ENCODE data around the gene TRIO.
A peak's percentile ranks its signal among the peaks of the same experiment; 100 is the strongest.

The TRIO gene

DNA sequence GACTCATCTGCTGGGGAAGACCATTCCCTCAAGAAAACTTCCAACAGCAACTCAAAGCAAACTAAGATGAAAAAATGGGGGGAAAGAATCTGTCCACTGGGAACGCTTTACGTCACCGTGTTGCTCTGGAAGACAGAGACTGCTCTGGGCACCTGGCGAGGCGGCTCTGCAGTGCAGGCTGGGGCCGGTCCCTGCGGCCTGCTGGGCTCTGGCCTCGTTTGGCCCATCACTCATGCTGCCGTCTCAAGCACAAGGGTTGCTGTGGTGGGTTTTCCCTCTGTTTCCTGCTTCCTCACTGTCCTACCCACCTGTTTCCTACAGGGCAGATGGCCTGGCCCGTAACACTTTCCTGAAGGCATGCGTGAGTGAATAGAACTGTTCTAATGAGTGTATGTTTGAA is 345.6 kb downstream of the TRIO start:
- no peak for DNase-seq (ENCODE audit: low spot score)

DNA sequence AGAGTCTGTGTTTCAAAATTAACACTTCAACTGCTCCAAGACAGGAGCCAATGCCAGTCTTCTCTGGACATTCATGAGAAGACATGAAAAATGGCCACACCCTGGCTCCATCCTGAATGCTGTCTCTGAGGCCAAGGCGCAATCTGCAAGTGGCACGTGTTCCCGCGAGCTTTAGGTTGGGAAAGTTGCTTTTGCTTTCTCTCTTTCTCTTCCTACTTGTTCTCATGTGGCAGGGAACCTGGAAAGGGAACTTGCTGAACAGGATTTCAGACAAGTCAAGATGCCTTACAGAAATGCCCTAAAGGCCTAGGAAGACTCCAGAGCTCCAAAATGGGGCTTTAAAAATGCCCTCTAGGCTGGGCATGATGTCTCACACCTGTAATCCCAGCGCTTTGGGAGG is 346.5 kb downstream of the TRIO start:
- DNase-seq (ENCODE audit: low spot score): no peak

DNA sequence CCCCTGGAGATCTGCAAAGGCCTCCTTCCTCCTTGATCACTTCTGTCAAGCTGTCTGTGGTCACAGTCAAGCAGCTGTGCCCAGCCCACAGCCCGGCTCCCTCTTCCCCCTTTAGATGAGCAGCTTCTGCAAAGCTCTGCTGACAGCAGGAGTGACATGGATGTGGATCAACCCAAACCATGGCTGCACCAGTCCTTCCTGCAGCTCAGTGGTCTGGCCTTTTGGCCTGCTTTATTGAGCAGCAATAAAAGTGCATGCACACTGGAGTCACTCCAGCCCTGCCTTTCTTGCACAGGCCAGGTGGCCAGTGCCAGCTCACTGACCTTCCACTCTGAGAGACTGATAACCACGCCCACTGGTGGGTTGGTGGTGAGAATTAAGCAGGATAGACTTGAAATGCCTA is 347.2 kb downstream of the TRIO start:
- no peak for DNase-seq (ENCODE audit: low spot score)

DNA sequence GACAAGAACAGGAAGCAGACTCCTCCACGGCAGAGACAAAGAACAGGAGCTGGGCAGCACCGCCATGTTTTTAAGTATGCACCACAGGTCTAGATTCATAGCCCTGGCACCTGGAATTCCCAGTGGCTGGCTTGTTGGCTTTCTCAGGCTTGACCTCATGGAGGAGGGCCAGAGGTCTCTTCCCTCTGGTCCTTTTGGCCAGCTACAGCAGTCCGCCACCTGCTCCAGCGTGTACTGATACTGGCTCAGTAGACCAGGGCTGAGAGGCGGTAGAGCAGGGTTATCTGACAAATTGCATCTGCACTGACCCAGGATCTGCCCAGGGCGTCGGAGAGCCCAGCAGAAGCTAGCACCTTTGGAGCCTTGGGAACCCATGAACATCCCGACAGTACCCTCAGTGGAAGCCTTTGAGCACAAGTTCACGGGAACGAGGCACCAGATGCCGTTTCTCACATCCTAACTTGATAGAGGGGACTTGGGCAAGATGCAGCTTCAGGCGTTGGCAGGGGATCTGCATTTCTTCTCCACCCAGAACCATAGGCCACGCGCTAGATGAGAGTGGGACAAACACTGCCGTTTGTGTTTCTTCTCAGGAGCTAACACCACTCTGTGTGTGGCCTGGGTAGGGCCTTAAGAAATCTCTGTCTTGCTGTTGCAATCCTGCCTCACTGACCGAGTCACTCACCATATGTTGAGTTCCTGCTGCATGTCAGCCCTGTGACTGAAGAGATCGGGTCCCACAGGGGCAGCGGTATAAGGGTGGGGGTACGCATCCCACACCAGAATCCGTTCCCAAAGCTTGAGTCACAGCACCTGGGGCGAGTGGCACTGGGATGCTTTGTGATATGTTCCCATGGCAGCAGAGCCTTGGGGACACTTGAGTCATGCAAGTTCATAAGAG is 348.1 kb downstream of the TRIO start:
- DNase-seq (ENCODE audit: low spot score): no peak

DNA sequence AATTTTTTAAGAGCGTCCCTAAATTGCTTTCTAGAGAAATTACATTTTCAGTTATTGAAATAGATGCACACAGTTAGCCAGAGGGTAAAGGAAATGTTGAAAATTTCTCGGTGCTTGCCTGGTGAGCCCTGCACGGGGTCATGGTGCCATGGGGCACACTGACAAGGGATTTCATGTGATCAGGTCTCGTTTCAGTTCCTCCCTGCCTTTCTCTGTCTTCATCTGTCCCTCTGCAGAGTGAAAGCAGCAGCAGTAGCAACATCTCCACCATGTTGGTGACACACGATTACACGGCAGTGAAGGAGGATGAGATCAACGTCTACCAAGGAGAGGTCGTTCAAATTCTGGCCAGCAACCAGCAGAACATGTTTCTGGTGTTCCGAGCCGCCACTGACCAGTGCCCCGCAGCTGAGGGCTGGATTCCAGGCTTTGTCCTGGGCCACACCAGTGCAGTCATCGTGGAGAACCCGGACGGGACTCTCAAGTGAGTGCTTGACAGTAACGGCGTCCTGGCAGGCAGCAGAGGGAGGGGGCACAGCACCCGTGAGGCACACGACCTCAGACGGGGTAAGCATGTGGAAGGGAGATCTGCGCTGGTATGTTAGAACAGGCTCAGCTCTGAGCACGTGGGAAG is 349.3 kb downstream of the TRIO start:
- DNase-seq (ENCODE audit: low spot score): no peak

DNA sequence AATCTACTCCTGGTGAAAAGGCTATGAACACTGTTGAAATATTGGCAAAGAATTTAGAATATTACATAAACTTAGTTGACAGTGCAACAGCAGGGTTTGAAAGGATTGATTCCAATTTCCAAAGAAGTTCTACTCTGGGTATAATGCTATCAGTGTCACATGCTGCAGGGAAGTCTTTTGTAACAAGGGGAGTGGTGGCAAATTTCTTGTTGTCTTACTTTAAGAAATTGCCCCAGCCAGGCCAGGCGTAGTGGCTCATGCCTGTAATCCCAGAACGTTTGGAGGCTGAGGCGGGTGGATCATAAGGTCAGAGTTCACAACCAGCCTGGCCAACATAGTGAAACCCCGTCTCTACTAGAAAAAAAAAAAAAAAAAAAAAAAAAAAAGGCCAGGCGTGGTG is 352.2 kb downstream of the TRIO start:
- DNase-seq (ENCODE audit: low spot score): no peak

DNA sequence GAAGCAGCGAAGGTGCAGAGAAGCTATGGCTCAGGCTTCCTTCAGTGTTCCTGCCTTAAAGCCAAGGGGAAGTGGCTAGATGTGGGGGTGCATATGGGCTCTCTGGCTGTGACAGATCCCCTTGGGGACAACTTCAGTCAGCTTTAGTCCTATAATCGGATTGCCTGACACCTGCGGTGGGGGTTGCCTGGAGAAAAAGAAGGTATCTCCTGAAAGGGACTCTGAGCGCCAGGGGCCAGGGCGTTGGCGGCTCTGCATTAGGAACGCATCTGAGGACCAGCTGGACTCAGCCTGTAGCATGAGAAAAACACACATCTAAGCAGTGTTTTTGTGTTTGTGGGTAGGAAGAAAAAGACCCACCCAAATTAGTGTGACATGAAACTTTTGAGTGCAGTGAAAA is 354.2 kb downstream of the TRIO start:
- DNase-seq (ENCODE audit: low spot score): no peak

DNA sequence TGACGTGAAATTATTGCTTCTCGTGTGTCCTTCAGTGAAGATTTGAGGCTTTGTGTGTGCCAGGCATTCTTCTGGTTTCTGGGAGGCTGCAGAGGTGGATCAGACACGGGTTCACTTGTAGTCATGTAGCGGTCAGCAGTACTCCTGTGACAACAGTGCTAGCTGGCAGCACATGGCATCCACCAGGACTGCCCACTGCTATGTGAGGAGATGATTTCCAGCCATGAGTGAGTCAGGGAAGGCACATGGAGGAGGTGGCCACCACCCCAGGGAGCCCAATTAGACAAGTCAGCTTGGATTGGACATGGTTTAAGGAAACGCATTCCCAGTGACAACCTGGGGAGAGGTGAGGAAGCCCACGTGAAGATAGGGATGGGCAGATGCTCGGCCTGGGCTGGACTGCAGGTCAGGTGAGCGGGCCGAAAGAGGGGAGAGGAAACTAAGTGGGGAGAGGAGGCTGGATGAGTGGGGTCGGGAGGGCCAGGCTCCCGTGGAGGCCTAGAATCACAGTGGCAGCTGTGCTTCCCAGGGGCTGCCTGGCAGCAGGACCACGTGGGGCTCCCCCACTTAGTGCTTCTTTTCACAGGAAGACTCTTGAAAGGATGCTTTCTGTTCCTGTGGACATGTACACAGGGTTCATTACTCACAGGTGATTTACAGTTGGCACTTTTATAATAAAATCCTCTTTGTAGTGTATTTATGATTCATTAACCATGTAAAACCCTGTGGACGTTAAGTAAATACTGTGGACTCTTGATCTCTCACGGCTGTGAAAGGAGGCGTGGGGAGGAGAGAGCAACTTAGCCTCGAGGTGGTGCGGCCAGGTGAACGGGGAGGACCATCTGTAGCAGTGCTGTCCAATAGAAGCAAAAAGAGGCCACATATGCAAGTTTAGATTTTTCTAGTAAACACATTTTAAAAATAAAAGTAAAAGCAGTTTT is 358.5 kb downstream of the TRIO start:
- peak; percentile 25 for DNase-seq (ENCODE audit: low spot score)

DNA sequence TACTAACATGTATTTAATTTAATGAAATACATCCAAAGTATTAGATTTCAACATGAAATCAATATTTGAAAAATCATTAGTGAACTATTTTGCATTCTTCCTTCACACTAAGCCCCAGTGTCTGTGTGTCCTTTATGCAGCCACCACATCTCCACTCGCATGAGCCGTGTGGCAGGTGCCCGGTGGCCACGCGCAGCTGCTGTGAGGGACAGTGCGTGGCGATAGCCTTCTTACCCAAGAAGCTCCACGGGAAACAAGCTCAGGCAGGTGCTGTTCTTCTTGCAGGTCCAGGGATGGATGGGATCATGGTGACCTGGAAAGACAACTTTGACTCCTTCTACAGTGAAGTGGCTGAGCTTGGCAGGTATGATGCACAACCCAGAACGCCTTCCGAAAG is 359.1 kb downstream of the TRIO start:
- no peak for DNase-seq (ENCODE audit: low spot score)

DNA sequence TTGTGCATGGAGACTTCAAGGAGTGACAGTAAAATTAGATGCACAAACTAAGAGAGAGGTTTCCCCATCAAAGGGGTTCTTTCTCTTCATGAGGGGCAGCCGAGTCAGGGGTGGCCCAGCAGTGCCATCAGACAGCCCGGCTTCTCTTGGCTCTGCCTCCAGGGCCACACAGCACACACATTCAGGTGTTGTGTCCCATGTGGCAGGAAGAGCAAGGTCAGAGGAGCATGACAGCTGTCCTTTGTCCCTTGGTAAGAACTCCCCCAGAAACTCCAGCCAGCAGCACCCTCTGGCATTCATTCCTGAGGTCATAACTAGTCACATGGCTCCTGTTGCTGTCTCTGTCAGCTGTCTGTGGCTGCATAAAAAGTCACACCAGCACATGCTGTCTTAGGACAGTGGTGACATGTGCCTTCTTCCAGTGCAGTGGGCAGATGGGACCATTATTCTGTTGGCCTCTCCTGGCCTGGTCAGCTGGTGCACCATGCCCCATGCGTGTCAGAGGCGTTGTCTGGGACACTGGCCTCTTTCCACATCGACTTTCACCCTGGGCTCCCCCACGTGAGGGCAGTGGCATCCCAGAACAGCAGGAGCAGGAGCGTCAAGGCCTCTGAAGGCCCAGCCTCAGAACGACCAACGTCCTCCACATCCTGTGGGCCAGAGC is 360.0 kb downstream of the TRIO start:
- DNase-seq (ENCODE audit: low spot score): no peak

DNA sequence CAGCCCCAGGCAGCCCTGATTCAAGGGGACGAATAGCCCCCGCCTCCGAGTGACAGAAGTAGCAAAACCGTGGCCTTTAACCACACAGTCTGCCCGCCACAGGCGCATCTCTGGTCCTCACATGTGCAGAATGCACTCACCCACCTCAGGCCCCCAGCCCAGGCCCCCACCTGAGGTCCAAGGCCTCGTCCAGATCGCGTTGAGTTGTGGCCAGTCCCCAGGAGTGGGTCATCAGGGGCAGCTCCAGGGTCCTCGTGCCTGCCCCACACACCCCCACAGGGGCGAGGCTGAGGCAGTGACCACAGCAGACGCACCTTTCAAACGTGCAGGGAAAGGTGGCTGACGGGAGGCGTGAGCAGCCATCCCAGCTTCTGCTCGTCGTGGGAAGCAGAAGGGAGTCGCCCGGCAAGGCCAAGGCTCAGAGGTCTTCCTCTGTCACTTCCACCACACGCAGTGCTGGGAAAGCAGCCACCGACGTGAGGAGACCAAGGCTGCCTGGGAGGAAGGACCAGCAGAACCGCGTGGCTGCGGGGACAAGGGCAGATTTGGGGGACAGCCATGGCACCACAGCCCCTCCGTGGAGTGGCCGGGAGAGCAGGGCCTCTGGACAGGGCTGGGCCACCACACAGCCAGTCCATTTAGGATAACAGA is 360.7 kb downstream of the TRIO start:
- no peak for DNase-seq (ENCODE audit: low spot score)

DNA sequence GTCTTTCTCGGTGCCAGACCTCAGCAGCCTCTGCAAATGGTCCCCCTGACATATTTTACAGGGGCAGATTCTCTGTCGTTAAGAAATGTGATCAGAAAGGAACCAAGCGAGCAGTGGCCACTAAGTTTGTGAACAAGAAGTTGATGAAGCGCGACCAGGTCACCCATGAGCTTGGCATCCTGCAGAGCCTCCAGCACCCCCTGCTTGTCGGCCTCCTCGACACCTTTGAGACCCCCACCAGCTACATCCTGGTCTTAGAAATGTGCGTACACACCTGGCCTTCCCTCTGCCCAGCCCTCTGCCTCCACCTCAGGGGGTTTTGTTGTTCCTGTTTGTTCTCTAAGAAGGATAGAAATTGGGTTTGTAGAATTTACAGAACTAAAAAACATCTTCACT is 361.2 kb downstream of the TRIO start:
- no peak for DNase-seq (ENCODE audit: low spot score)

DNA sequence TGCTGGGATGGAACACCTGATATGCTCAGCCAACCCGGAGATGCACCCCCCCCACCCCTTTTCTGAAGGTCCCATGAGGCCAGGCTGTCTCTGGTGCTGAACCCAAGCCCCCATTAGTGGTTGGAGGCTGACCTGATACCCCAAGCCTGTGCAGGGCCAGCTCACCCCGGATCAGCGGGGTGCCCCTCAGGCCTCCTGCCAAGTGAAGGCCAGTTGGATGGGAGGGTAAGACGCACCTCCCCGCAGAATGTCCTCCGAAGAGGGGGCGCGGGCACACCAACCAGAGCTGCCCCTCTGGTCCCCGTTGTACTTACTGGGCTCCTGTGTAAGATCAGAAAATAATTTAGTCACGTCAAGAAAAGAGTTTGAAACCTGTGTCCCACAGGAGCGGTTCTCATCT is 361.7 kb downstream of the TRIO start:
- DNase-seq (ENCODE audit: low spot score): no peak

DNA sequence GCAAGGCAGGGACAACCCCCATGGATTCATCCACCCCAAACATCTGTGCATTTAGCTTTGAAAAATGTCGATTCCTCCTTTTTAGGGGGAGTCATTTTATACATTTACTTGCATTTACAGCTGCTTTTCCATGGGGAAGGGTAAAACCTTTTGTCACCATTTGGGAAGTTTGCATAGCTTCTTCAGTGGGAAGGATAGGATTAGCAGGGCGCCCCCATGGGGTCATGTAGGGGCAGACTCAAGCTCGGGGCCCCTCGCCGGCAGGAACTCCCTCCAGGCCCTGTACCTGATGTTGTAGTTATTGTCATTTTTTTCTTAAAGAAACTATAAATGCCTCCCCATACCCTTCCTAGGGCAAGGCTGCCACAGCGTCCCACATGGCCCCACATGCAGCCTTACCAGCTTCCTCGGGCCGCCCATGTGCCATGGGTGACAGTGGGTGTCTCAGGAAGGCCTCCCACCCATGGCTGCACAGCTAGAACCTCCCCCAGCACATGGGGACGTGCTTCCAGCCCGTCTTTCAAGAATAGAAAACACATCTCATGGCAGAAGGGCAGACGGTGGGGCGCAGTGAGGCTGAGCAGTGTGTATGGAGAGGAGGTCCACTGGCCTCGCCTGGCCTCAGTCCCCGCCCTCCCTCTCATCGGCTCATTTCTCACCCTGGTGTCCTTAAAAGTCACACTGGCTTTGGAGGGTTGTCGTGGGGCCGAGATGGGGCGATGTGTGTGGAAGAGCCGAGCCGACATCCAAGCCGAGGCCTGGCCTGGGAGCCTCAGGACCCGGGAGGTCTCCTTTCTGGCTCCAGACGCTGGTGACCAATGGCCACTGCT is 362.4 kb downstream of the TRIO start:
- no peak for DNase-seq (ENCODE audit: low spot score)

DNA sequence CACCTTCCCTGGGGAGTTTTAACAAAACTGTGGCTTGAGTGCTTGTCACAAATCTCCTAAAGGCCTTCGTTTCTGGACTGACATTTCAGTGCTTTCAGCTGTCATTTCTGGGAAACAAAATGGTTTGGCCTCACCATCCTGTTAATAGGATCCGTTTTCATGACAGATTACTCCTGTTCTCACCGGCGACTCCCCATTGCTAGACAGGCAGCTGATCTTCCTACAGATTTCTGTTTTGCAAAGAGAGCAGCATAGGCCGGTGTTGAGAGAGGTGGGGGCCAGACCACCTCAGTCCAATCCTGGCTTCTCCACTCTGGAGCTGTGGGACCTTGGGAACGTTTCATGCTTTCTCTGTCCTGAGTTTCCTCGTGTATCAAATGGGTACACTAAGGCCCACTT is 363.0 kb downstream of the TRIO start:
- no peak for DNase-seq (ENCODE audit: low spot score)

DNA sequence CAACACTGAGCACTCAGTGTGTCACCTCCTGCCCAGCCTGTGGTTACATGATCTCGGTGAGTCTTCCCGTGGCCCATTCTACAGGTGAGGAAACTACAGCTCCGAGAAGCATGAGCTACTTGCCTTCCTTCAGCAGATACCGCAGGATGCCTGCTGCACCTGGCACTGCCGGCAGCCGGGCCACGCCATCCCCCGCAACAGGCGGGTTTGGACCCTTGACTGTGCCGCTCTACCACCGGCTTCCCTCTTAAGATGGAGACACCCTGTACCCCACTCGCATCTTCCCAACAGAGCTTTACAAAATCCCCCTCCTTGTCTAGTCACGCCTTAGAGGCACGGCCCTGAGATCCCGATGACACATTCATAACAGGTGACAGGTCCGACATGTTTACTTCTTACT is 363.5 kb downstream of the TRIO start:
- DNase-seq (ENCODE audit: low spot score): no peak

DNA sequence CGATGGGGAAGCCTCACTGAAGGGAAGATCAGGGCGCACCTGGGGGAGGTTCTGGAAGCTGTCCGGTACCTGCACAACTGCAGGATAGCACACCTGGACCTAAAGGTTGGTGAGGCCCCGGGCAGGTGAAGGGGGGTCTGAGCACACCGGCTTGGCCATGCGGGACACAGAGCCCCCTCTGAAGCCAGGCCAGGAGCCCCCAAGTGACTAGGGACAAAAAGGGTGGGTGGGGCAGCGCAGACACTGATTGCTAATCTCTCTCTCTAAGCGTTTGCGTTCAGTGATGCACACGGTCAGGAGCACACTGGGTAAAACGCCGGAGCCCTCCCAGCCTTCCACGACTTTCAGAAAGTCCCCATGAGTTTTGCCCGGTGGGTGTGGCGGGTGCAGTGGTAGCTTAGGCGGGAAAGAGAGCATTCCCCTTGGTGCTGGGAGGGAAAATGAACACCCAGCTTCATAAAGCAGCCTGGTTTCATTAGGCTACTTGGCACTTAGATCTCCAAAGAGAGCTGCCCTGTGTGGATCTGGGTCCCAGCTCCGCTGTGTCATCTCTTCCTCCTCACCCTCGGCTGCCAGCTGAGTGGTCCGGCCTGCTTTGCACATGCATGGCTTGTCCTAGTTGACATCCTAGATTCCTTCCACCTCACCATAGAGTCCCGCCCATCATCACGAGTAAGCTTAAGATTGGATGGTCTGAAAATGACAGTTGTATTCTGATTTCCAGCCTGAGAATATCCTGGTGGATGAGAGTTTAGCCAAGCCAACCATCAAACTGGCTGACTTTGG is 364.2 kb downstream of the TRIO start:
- no peak for DNase-seq (ENCODE audit: low spot score)

DNA sequence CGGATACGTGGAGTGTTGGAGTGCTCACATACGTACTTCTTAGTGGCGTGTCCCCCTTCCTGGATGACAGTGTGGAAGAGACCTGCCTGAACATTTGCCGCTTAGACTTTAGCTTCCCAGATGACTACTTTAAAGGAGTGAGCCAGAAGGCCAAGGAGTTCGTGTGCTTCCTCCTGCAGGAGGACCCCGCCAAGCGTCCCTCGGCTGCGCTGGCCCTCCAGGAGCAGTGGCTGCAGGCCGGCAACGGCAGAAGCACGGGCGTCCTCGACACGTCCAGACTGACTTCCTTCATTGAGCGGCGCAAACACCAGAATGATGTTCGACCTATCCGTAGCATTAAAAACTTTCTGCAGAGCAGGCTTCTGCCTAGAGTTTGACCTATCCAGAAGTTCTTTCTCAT is 364.9 kb downstream of the TRIO start:
- no peak for DNase-seq (ENCODE audit: low spot score)

DNA sequence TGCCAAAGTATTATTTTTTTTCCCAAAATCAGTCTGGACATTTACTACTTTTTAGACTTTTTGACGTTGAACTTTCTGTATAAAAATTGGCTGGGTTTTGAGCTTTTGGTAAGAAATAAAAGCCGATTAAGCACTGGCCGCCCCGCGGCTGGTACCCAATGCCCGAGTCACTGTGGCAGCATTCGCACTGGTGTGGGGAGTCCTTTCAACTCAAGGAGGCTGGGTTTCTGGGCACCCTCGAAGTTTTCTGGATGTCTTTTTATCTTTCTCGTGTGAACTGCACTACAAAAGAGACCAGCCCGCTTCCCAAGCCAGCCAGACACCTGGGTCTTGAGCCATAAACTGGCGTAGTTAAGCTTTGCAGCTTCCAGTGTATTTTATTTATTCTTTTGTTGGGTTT is 366.4 kb downstream of the TRIO start:
- no peak for DNase-seq (ENCODE audit: low spot score)

All from ecto neural progenitor cell (in vitro differentiated cells).